Measurements from ENCODE around the gene COQ10A. TPM values are rescaled to one million over a fixed set of nuclear protein-coding genes. Genes with fewer than 3 reads are reported as not detected.

The COQ10A gene
- polyA plus RNA-seq, 6 donors from 2014 or later = 9.5 to 16.6 (median 14.2) TPM

- Mint-ChIP-seq H3K27ac (peak overlapping the region in 4 of 6 donors; percentile 23 to 80 (median 54)), H3K4me3 (peak overlapping the region in 5 of 8 donors; percentile 25 to 65 (median 55)), H3K27me3 (no peaks in the 10 kb centered on the region), H3K36me3 (no peaks in the 10 kb centered on the region), H3K9me3 (no peaks in the 10 kb centered on the region), H3K4me1 (peaks cover 50 to 73% (median 60%) of the 10 kb centered on the region in 3 donors)
- DNase-seq (no peak), ATAC-seq (ENCODE audit: low read depth in 2 of 2) (no peak)
These were observed 30.7 kb downstream of the COQ10A start for GRCh38 chr12:56297400-56297799.

DNA sequence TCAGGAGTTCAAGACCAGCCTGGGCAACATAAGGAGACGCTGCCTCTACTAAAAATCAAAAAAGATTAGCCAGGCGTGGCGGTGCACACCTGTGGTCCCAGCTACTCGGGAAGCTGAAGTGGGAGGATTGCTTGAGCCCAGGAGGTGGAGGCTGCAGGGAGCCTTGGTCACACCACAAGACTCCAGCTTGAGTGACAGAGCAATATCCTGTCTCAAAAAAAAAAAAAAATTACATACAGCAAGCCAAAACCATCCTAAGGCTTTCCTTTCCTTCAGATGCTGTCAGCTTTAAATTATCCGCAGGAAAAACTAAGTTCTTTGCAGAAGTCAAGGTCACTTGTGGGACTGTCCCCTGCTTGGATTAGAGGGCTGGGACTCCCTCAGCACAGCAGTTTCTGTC is 32.1 kb downstream of the COQ10A start:
- H3K27me3 Mint-ChIP-seq = no peaks in the 10 kb centered on the region
- peak overlapping the region; percentile 95 to 99 (median 97) for H3K4me3 Mint-ChIP-seq
- no peak for ATAC-seq (ENCODE audit: low read depth in 2 of 2)
- no peak for DNase-seq
- H3K4me1 Mint-ChIP-seq = peaks cover 46 to 74% (median 60%) of the 10 kb centered on the region in 3 donors
- H3K9me3 Mint-ChIP-seq = no peaks in the 10 kb centered on the region
- H3K36me3 Mint-ChIP-seq = no peaks in the 10 kb centered on the region
- H3K27ac Mint-ChIP-seq = peak overlapping the region in 4 of 6 donors; percentile 92 to 98 (median 94)

GRCh38 chr12:56299308-56299852 is 32.6 kb downstream of the COQ10A start:
- DNase-seq = no peak
- Mint-ChIP-seq H3K27ac (peak overlapping the region; percentile 92 to 99 (median 97)), H3K9me3 (no peaks in the 10 kb centered on the region), H3K27me3 (no peaks in the 10 kb centered on the region), H3K4me1 (peaks cover 42 to 71% (median 60%) of the 10 kb centered on the region in 3 donors), H3K36me3 (no peaks in the 10 kb centered on the region), H3K4me3 (peak overlapping the region; percentile 95 to 99 (median 97))
- no peak for ATAC-seq (ENCODE audit: low read depth in 2 of 2)

- H3K36me3 Mint-ChIP-seq = no peaks in the 10 kb centered on the region
- H3K4me1 Mint-ChIP-seq = peaks cover 42 to 69% (median 60%) of the 10 kb centered on the region in 3 donors
- peak within 1 kb of the TSS; percentile 93 to 99 (median 98) for H3K27ac Mint-ChIP-seq
- H3K9me3 Mint-ChIP-seq = no peaks in the 10 kb centered on the region
- ATAC-seq (ENCODE audit: low read depth in 2 of 2) = peak; percentile 91 to 93
- no peaks in the 10 kb centered on the region for H3K27me3 Mint-ChIP-seq
- peak; percentile 99 for DNase-seq
- H3K4me3 Mint-ChIP-seq = peak within 1 kb of the TSS; percentile 95 to 99 (median 97)
These were observed 33.3 kb downstream of the COQ10A start, which contains the start of gene CS for GRCh38 chr12:56299853-56300643. Gene CS, minus strand, starts transcription at chr12:56300330. Its CDS starts 129 bp downstream, at chr12:56300201.

GRCh38 chr12:56300644-56301464 is 34.1 kb downstream of the COQ10A start:
- H3K4me1 Mint-ChIP-seq = peaks cover 42 to 69% (median 60%) of the 10 kb centered on the region in 3 donors
- H3K4me3 Mint-ChIP-seq = peak overlapping the region; percentile 95 to 99 (median 97)
- H3K36me3 Mint-ChIP-seq = no peaks in the 10 kb centered on the region
- DNase-seq (no peak), ATAC-seq (ENCODE audit: low read depth in 2 of 2) (no peak)
- no peaks in the 10 kb centered on the region for H3K27me3 Mint-ChIP-seq
- H3K27ac Mint-ChIP-seq = peak overlapping the region; percentile 93 to 99 (median 97)
- H3K9me3 Mint-ChIP-seq = no peaks in the 10 kb centered on the region

- no peak overlapping the region for H3K4me3 Mint-ChIP-seq
- no peaks in the 10 kb centered on the region for H3K27me3 Mint-ChIP-seq
- peaks cover 19 to 35% (median 28%) of the 10 kb centered on the region in 3 donors for H3K4me1 Mint-ChIP-seq
- DNase-seq (no peak), ATAC-seq (ENCODE audit: low read depth in 2 of 2) (no peak)
- no peak overlapping the region for H3K27ac Mint-ChIP-seq
- H3K9me3 Mint-ChIP-seq = no peaks in the 10 kb centered on the region
- no peaks in the 10 kb centered on the region for H3K36me3 Mint-ChIP-seq
These were observed 37.5 kb downstream of the COQ10A start for GRCh38 chr12:56304276-56304675.

- peak overlapping the region in 3 of 6 donors; percentile 68 to 94 (median 74) for H3K27ac Mint-ChIP-seq
- peaks cover 13 to 29% (median 20%) of the 10 kb centered on the region in 3 donors for H3K4me1 Mint-ChIP-seq
- peaks cover 0 to 4% of the 10 kb centered on the region in 2 donors for H3K36me3 Mint-ChIP-seq
- H3K9me3 Mint-ChIP-seq = no peaks in the 10 kb centered on the region
- ATAC-seq (ENCODE audit: low read depth in 2 of 2) (no peak), DNase-seq (no peak)
- no peaks in the 10 kb centered on the region for H3K27me3 Mint-ChIP-seq
- no peak overlapping the region for H3K4me3 Mint-ChIP-seq
These were observed 38.3 kb downstream of the COQ10A start for GRCh38 chr12:56304872-56305590.

DNA sequence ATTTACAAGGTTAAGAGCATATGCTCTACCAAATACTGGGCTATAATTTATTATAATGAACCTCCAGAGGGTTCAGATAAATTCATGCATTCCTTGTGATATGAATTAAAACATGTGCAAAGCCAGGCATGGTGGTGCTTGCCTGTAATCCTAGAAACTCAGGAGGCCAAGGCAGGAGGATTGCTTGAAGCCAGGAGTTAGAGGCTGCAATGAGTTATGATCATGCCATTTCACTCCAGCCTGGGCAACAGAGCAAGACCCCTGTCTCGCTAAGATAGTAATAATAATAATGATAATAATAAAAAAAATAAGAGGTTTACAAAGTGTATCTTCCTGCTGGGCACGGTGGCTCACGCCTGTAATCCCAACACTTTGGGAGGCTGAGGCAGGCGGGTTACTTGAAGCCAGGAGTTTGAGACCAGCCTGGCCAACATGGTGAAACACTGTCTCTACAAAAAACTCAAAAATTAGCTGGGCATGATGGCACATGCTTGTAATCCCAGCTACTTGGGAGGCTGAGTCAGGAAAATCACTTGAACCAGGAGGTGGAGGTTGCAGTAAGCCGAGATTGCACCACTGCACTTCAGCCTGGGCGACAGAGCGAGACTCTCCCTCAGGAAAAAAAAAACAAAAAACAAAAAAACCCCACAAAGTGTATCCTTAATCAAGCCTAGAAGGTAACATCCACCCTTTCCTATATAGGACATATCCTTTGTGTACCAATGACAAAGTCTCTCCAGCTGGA is 40.7 kb downstream of the COQ10A start:
- Mint-ChIP-seq H3K9me3 (no peaks in the 10 kb centered on the region), H3K27ac (peak overlapping the region in 1 of 6 donors; percentile 69), H3K4me3 (no peak overlapping the region), H3K4me1 (peaks cover under 1 to 8% (median under 1%) of the 10 kb centered on the region in 3 donors), H3K36me3 (peaks cover 0 to 6% of the 10 kb centered on the region in 2 donors), H3K27me3 (no peaks in the 10 kb centered on the region)
- no peak for ATAC-seq (ENCODE audit: low read depth in 2 of 2)
- DNase-seq = no peak

GRCh38 chr12:56308714-56309113 is 42.0 kb downstream of the COQ10A start:
- Mint-ChIP-seq H3K9me3 (no peaks in the 10 kb centered on the region), H3K4me1 (no peaks in the 10 kb centered on the region), H3K4me3 (no peak overlapping the region), H3K27me3 (no peaks in the 10 kb centered on the region), H3K36me3 (peaks cover 0 to 6% of the 10 kb centered on the region in 2 donors), H3K27ac (peak overlapping the region in 2 of 6 donors; percentile 34 to 38)
- no peak for ATAC-seq (ENCODE audit: low read depth in 2 of 2)
- no peak for DNase-seq

GRCh38 chr12:56311003-56311402 is 44.3 kb downstream of the COQ10A start:
- Mint-ChIP-seq H3K27ac (peak overlapping the region in 1 of 6 donors; percentile 89), H3K4me1 (peaks cover 7 to 17% (median 13%) of the 10 kb centered on the region in 3 donors), H3K4me3 (no peak overlapping the region), H3K36me3 (peaks cover 0 to 6% of the 10 kb centered on the region in 2 donors), H3K9me3 (no peaks in the 10 kb centered on the region), H3K27me3 (no peaks in the 10 kb centered on the region)
- ATAC-seq (ENCODE audit: low read depth in 2 of 2) = no peak
- DNase-seq = no peak

GRCh38 chr12:56315249-56315621 is 48.5 kb downstream of the COQ10A start:
- Mint-ChIP-seq H3K4me1 (peaks cover 7 to 24% (median 13%) of the 10 kb centered on the region in 3 donors), H3K4me3 (peak overlapping the region; percentile 93 to 99 (median 99)), H3K9me3 (no peaks in the 10 kb centered on the region), H3K27me3 (no peaks in the 10 kb centered on the region), H3K36me3 (peaks cover 4 to 8% of the 10 kb centered on the region in 2 donors), H3K27ac (peak overlapping the region; percentile 94 to 99 (median 99))
- ATAC-seq (ENCODE audit: low read depth in 2 of 2) (peak in 1 of 2 donors; percentile 0), DNase-seq (no peak)
